Caco-2 (cell line): ENCODE results near the gene CEP112. TPM values are rescaled to one million over a fixed set of nuclear protein-coding genes. Genes with fewer than 3 reads are reported as not detected.
"Not testable (repeated sequence)": the region's sequence is repeated elsewhere in the genome, so short reads cannot be mapped to it uniquely, and the experiment has no call there.

Experiments
- BruUV-seq: library from RNA; stranded (reverse); fragments of 400-500 nt; replicated peaks from 2 replicates; lab custom pipeline; 2021; lab: Mats Ljungman, UMichigan
- CTCF ChIA-PET: fragments of 300-600 bp; sonication (Branson Sonifier 250); formaldehyde crosslinking; loops from one replicate; lab custom pipeline; 2022; ENCODE audit warnings: antibody characterized with exemption; lab: Charles Lee
- POLR2A ChIA-PET: fragments of 300-600 bp; sonication (Branson Sonifier 250); formaldehyde crosslinking; loops from one replicate; lab custom pipeline; 2022; ENCODE audit warnings: antibody characterized with exemption; lab: Charles Lee
- DNase-seq, 2 experiments: peaks; one replicate each; pipeline versions ENCODE4 v3.0.0 to v3.0.0-alpha.2; 2020 to 2022
- H3K27me3 ChIP-seq: replicated peaks from 2 replicates; pipeline ENCODE4 v1.6.0; 2011; ENCODE audit warnings: low read length; ENCODE audit not compliant: control insufficient read depth, insufficient read depth
- H3K36me3 ChIP-seq: 2 replicates; pipeline ENCODE4 v1.5.1; 2011; ENCODE audit warnings: low read length; ENCODE audit not compliant: control insufficient read depth, insufficient read depth
- H3K4me1 ChIP-seq: fragments of 250-450 bp; sonication (Bioruptor Pico); 2 replicates; pipeline ENCODE4 v1.5.1; 2020; ENCODE audit warnings: mild to moderate bottlenecking
- H3K4me3 ChIP-seq: 2 replicates; pipeline ENCODE4 v1.5.1; 2011; ENCODE audit warnings: low read depth, mild to moderate bottlenecking, control low read depth, low read length
- H3K9me3 ChIP-seq: fragments of 250-450 bp; sonication (Bioruptor Pico); 2 replicates; pipeline ENCODE4 v1.5.1; 2020; ENCODE audit warnings: mild to moderate bottlenecking, moderate library complexity
- H3K27ac Mint-ChIP-seq: one replicate; pipeline ENCODE4 v1.8.0; 2022; ENCODE audit warnings: mixed read lengths; ENCODE audit not compliant: unreplicated experiment
- H3K27me3 Mint-ChIP-seq: one replicate; pipeline ENCODE4 v1.8.0; 2022; ENCODE audit warnings: mixed read lengths; ENCODE audit not compliant: insufficient read depth, unreplicated experiment
- H3K36me3 Mint-ChIP-seq: one replicate; pipeline ENCODE4 v1.8.0; 2022; ENCODE audit warnings: mild to moderate bottlenecking, mixed read lengths; ENCODE audit not compliant: insufficient read depth, unreplicated experiment
- H3K4me1 Mint-ChIP-seq: one replicate; pipeline ENCODE4 v1.8.0; 2022; ENCODE audit warnings: low read depth, mixed read lengths; ENCODE audit not compliant: unreplicated experiment
- H3K4me3 Mint-ChIP-seq: one replicate; pipeline ENCODE4 v1.8.0; 2022; ENCODE audit warnings: mild to moderate bottlenecking, moderate library complexity, mixed read lengths; ENCODE audit not compliant: unreplicated experiment
- H3K9me3 Mint-ChIP-seq: one replicate; pipeline ENCODE4 v1.8.0; 2022; ENCODE audit warnings: mixed read lengths; ENCODE audit not compliant: unreplicated experiment
- intact Hi-C: fragments of 100-400 bp; cut with micrococcal nuclease; formaldehyde crosslinking; loops from one replicate; pipeline ENCODE4 v1.10.0; 2022; ENCODE audit not compliant: unreplicated experiment
- total RNA-seq: library from RNA; stranded (reverse); gene quantifications from 2 replicates; pipeline ENCODE4 v1.2.3, GENCODE V29; 2022
- TF ChIP-seq, protein P1 (sequence below), 2 experiments: fragments of 200-600 bp in 1 of 2; IDR thresholded peaks; 1 replicate in 1 of 2; 2 replicates in 1 of 2; pipeline versions ENCODE4 v1.5.1 to v1.8.0; 2011 to 2022; ENCODE audit warnings: antibody characterized with exemption in 1 of 2, control low read depth in 1 of 2, inconsistent platforms in 1 of 2, low read depth in 1 of 2, low read length in 1 of 2, mild to moderate bottlenecking in 1 of 2, moderate library complexity in 1 of 2; ENCODE audit not compliant: insufficient read depth in 1 of 2, severe bottlenecking in 1 of 2, unreplicated experiment in 1 of 2

Gene CEP112
- total RNA-seq, 1 experiment from 2014 or later, result 4.7 TPM

DNA sequence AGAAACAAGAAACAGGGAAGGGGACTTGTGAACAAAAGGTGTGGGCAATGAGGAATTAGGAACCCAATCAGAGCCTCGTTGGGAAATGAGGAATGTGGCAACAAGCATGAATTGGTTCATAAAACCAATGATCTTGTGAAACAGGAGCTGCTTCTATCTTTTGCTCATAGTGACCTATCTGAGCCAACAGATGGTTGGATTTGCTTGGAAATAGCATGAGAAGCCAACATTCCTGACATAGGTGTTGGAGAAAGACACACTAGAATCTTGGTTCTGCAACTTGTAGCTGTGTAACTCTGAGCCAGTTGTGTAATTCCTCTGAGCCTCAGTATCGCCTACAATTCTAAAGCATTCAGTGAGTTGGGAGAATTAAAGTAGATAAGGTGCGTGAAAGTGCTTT, 378.6 kb downstream of the CEP112 start:
- intact Hi-C loops, result no loop called here
- H3K9me3 ChIP-seq, result peaks cover 3% of the 10 kb centered on the region; the same call in 1 of the 2 replicates
- CTCF ChIA-PET, result no interaction called here

DNA sequence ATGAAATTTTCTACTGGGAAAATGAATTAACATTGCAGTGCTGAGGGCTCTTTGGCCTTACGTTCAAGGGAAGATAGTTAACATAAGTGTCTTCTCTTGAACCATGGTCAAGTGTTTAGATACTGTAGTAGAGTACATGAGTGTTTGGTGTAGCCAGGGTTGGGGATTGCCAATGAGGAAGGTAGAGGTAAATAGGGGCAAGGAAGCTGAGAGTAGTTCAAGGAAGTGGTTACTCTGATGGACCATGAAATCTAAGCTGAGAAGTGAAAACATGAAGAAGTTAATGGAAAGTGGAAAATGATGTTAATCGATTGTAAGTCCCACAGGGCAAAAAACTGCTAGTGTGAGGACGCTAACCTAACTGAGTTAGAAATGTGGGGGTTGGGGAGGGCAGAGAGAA, 380.9 kb downstream of the CEP112 start:
- no peak for DNase-seq
- Mint-ChIP-seq H3K9me3 (peaks cover 39% of the 10 kb centered on the region), H3K4me3 (no peak overlapping the region), H3K4me1 (no peaks in the 10 kb centered on the region), H3K27me3 (peaks cover 2% of the 10 kb centered on the region), H3K36me3 (no peaks in the 10 kb centered on the region), H3K27ac (no peak overlapping the region)
- Histone ChIP-seq H3K36me3 (no peaks in the 10 kb centered on the region), H3K4me3 (no peak overlapping the region), H3K27me3 (no peaks in the 10 kb centered on the region), H3K9me3 (peaks cover 23% of the 10 kb centered on the region), H3K4me1 (no peaks in the 10 kb centered on the region)
- POLR2A ChIA-PET, result no interaction called here
- TF ChIP-seq, protein P1, sequence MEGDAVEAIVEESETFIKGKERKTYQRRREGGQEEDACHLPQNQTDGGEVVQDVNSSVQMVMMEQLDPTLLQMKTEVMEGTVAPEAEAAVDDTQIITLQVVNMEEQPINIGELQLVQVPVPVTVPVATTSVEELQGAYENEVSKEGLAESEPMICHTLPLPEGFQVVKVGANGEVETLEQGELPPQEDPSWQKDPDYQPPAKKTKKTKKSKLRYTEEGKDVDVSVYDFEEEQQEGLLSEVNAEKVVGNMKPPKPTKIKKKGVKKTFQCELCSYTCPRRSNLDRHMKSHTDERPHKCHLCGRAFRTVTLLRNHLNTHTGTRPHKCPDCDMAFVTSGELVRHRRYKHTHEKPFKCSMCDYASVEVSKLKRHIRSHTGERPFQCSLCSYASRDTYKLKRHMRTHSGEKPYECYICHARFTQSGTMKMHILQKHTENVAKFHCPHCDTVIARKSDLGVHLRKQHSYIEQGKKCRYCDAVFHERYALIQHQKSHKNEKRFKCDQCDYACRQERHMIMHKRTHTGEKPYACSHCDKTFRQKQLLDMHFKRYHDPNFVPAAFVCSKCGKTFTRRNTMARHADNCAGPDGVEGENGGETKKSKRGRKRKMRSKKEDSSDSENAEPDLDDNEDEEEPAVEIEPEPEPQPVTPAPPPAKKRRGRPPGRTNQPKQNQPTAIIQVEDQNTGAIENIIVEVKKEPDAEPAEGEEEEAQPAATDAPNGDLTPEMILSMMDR (IDR thresholded peaks at IDR 0.05; ENCODE audit: insufficient read depth in 1 of 2, low read depth in 1 of 2, low read length in 1 of 2, severe bottlenecking in 1 of 2, unreplicated experiment in 1 of 2), result no peak
- intact Hi-C loops, result no loop called here
- CTCF ChIA-PET, result no interaction called here
- BruUV-seq, result no TSS peak

More for the DNA sequence above, 378.6 kb downstream of the CEP112 start:
- Mint-ChIP-seq H3K27ac (no peak overlapping the region), H3K4me3 (no peak overlapping the region), H3K4me1 (no peaks in the 10 kb centered on the region), H3K27me3 (peaks cover 5% of the 10 kb centered on the region), H3K36me3 (no peaks in the 10 kb centered on the region), H3K9me3 (peaks cover 25% of the 10 kb centered on the region)
- H3K27me3 ChIP-seq, result no peaks in the 10 kb centered on the region
- POLR2A ChIA-PET, result no interaction called here
- TF ChIP-seq, protein P1 (IDR thresholded peaks at IDR 0.05; ENCODE audit: insufficient read depth in 1 of 2, low read depth in 1 of 2, low read length in 1 of 2, severe bottlenecking in 1 of 2, unreplicated experiment in 1 of 2), result no peak
- no TSS peak for BruUV-seq
- H3K36me3 ChIP-seq, result no peaks in the 10 kb centered on the region
- no peaks in the 10 kb centered on the region for H3K4me1 ChIP-seq
- DNase-seq, result no peak
- no peak overlapping the region for H3K4me3 ChIP-seq

DNA sequence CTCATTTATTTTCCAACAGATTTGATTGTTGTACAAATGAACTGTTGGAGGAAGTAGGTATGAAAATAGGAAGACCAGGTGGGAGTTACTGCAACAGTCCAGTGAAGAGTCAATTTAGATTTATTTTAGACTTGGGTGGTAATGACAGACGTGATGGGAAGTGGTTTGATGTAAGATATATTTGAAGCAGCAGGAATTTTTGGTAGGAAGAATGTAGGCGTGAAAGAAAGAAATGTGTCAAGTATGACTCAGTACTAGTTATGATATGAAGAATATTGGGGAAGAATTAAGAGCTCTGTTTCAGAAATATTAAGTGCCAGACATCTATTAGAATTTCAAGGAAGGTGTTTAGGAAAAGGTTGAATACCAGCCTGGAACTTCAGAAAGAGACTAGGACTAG, 382.6 kb downstream of the CEP112 start:
- no TSS peak for BruUV-seq
- DNase-seq, result no peak
- H3K36me3 ChIP-seq, result no peaks in the 10 kb centered on the region
- H3K9me3 ChIP-seq, result peaks cover 28% of the 10 kb centered on the region
- no peak overlapping the region for H3K4me3 ChIP-seq
- no peak overlapping the region for H3K4me3 Mint-ChIP-seq
- no peaks in the 10 kb centered on the region for H3K4me1 ChIP-seq
- H3K27me3 ChIP-seq, result no peaks in the 10 kb centered on the region
- peaks cover 41% of the 10 kb centered on the region for H3K9me3 Mint-ChIP-seq
- ChIA-PET POLR2A (no interaction called here), CTCF (no interaction called here)
- TF ChIP-seq, protein P1 (IDR thresholded peaks at IDR 0.05; ENCODE audit: insufficient read depth in 1 of 2, low read depth in 1 of 2, low read length in 1 of 2, severe bottlenecking in 1 of 2, unreplicated experiment in 1 of 2), result no peak
- H3K4me1 Mint-ChIP-seq, result no peaks in the 10 kb centered on the region
- no peaks in the 10 kb centered on the region for H3K27me3 Mint-ChIP-seq
- H3K27ac Mint-ChIP-seq, result no peak overlapping the region
- intact Hi-C loops, result no loop called here
- H3K36me3 Mint-ChIP-seq, result no peaks in the 10 kb centered on the region

DNA sequence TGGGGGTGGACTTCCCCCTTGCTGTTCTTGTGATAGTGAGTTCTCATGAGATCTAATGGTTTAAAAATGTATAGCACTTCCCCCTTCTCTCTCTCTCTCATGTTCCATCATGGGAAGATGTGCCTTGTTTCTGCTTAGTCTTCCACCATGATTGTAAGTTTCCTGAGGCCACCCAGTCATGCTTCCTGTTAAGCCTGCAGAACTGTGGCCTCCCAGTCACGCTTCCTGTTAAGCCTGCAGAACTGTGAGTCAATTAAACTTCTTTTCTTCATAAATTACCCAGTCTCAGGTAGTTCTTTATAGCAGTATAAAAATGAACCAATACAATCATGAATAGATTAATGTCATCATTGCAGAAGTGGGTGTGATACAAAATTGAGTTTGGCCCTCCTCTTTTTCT, 383.4 kb downstream of the CEP112 start:
- BruUV-seq, H3K36me3 Mint-ChIP-seq, intact Hi-C loops, H3K4me1 ChIP-seq, CTCF ChIA-PET, H3K27ac Mint-ChIP-seq, H3K36me3 ChIP-seq, POLR2A ChIA-PET, H3K27me3 ChIP-seq, H3K4me1 Mint-ChIP-seq, H3K4me3 ChIP-seq, H3K4me3 Mint-ChIP-seq, DNase-seq, H3K27me3 Mint-ChIP-seq: not testable (repeated sequence)
- H3K9me3 ChIP-seq, result peaks cover 28% of the 10 kb centered on the region
- H3K9me3 Mint-ChIP-seq, result peaks cover 41% of the 10 kb centered on the region
